Nephron (organoid): ENCODE data around the gene MBD3L3.
"Not testable (repeated sequence)": the region's sequence is repeated elsewhere in the genome, so short reads cannot be mapped to it uniquely, and the experiment has no call there.

ENCODE experiments used
- H3K27ac Mint-ChIP-seq, 3 experiments: 2 replicates each; pipeline ENCODE4 v1.8.0; 2020; ENCODE audit warnings: mixed read lengths in 3 of 3, mild to moderate bottlenecking in 2 of 3, moderate library complexity in 1 of 3
- H3K27me3 Mint-ChIP-seq: 2 replicates; pipeline ENCODE4 v1.8.0; 2021; ENCODE audit warnings: low read depth, mild to moderate bottlenecking, moderate library complexity, mixed read lengths
- H3K36me3 Mint-ChIP-seq: 2 replicates; pipeline ENCODE4 v1.8.0; 2020; ENCODE audit warnings: low read depth, mixed read lengths
- H3K4me1 Mint-ChIP-seq: 2 replicates; pipeline ENCODE4 v1.8.0; 2020; ENCODE audit warnings: mixed read lengths
- H3K4me3 Mint-ChIP-seq, 3 experiments: 2 replicates each; pipeline ENCODE4 v1.8.0; 2020; ENCODE audit warnings: mild to moderate bottlenecking in 3 of 3, mixed read lengths in 3 of 3, moderate library complexity in 2 of 3
- H3K9me3 Mint-ChIP-seq: 2 replicates; pipeline ENCODE4 v1.8.0; 2020; ENCODE audit warnings: mixed read lengths
- TF ChIP-seq, protein P1 (sequence below), 3 experiments: fragments of 200-600 bp; sonication (generic); IDR thresholded peaks; one replicate each; pipeline ENCODE4 v1.5.0; 2021; ENCODE audit warnings: antibody characterized with exemption in 3 of 3; ENCODE audit not compliant: unreplicated experiment in 3 of 3

The MBD3L3 gene

GRCh38 chr19:7058576-7058975, at the start of gene MBD3L3:
Gene MBD3L3 (minus strand): TSS chr19:7058676. CDS start chr19:7058605, 71 bp downstream.
- H3K4me1 Mint-ChIP-seq, H3K9me3 Mint-ChIP-seq, H3K27ac Mint-ChIP-seq, H3K27me3 Mint-ChIP-seq, H3K36me3 Mint-ChIP-seq, H3K4me3 Mint-ChIP-seq: not testable (repeated sequence)

DNA sequence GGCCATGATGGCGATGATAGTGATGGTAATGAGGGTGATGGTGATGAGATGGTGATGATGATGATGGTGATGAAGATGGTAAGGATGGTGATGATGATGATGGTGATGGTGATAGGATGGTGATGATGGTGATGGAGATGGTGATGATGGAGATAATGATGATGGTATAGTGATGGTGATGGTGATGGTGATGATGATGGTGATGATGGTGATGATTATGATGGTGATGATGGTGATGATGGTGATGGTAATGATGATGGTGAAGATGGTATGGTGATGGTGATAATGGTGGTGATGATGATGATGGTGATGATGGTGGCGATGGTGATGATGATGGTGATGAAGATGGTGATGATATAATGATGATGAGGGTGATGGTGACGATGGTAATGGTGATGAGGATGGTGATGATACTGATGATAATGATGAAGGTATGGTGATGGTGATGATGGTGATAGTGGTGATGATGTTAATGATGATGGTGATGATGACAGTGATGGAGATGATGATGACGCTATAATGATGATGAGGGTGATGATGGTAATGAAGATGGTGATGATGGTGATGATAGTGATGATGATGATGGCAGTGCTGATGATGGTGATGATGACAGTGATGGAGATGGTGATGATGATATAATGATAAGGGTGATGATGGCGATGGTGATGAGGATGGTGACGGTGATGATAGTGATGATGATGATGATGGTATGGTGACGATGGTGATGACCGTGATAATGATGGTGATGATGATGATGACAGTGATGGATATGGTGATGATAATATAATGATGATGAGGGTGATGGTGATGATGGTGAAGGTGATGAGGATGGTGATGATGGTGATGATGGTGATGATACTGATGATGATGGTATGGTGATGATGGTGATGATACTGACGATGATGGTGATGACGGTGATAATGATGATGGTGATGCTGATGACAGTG, 48.5 kb upstream of the MBD3L3 start:
- Mint-ChIP-seq H3K9me3 (peaks cover 3% of the 10 kb centered on the region), H3K4me1 (peaks cover 4% of the 10 kb centered on the region), H3K36me3 (no peaks in the 10 kb centered on the region), H3K4me3 (no peak overlapping the region), H3K27me3 (no peaks in the 10 kb centered on the region), H3K27ac (no peak overlapping the region)
- TF ChIP-seq, protein P1, sequence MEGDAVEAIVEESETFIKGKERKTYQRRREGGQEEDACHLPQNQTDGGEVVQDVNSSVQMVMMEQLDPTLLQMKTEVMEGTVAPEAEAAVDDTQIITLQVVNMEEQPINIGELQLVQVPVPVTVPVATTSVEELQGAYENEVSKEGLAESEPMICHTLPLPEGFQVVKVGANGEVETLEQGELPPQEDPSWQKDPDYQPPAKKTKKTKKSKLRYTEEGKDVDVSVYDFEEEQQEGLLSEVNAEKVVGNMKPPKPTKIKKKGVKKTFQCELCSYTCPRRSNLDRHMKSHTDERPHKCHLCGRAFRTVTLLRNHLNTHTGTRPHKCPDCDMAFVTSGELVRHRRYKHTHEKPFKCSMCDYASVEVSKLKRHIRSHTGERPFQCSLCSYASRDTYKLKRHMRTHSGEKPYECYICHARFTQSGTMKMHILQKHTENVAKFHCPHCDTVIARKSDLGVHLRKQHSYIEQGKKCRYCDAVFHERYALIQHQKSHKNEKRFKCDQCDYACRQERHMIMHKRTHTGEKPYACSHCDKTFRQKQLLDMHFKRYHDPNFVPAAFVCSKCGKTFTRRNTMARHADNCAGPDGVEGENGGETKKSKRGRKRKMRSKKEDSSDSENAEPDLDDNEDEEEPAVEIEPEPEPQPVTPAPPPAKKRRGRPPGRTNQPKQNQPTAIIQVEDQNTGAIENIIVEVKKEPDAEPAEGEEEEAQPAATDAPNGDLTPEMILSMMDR (IDR thresholded peaks at IDR 0.05; ENCODE audit: unreplicated experiment in 3 of 3): no peak

- no peaks in the 10 kb centered on the region for H3K36me3 Mint-ChIP-seq
- H3K27ac Mint-ChIP-seq: no peak overlapping the region
- TF ChIP-seq, protein P1 (IDR thresholded peaks at IDR 0.05; ENCODE audit: unreplicated experiment in 3 of 3): no peak
- H3K9me3 Mint-ChIP-seq: peaks cover 3% of the 10 kb centered on the region
- H3K4me1 Mint-ChIP-seq: peaks cover 4% of the 10 kb centered on the region
- H3K4me3 Mint-ChIP-seq: no peak overlapping the region
- no peaks in the 10 kb centered on the region for H3K27me3 Mint-ChIP-seq
Observed at GRCh38 chr19:7104747-7105447, 46.4 kb upstream of the MBD3L3 start.

DNA sequence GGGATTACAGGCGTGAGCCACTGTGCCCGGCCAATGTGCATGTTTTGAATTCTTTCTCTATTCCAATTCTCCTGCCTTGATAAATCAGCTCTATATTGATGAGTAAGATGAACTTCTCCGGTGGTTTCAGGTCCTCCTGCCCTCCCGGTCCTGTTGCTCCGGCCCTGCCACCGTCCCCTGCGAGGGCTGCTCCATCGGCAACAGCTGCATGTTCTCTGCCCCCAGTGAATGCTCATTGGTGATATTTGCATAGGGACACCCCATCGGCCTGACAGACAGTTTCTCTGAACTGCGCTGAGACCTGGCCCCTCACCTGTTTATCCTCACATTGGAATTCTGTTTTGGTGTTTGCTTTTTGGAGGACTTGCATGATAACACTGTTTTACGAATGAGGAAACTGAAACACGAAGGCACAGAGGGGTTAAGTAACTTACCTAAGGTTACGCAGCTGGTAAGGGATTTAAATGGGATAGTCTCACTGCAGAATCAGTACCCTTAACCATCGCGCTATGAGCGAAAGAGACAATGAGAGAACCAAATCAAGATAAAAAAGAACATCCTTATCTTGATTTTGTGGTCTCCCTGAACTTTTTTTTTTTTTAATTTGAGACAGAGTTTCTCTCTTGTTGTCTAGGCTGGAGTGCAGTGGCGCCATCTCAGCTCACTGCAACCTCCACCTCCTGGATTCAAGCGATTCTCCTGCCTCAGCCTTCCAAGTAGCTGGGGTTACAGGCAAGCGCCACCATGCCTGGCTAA, 43.2 kb upstream of the MBD3L3 start:
- H3K9me3 Mint-ChIP-seq: peaks cover 12% of the 10 kb centered on the region
- TF ChIP-seq, protein P1 (IDR thresholded peaks at IDR 0.05; ENCODE audit: unreplicated experiment in 3 of 3): no peak
- H3K36me3 Mint-ChIP-seq: peaks cover 10% of the 10 kb centered on the region
- peak overlapping the region; percentile 59 to 73 (median 72) for H3K4me3 Mint-ChIP-seq
- H3K27ac Mint-ChIP-seq: peak overlapping the region in 2 of 3 experiments; percentile 47 to 66
- H3K27me3 Mint-ChIP-seq: no peaks in the 10 kb centered on the region
- peaks cover 4% of the 10 kb centered on the region for H3K4me1 Mint-ChIP-seq

- H3K27ac Mint-ChIP-seq: peak overlapping the region; percentile 95 to 99 (median 95)
- H3K4me3 Mint-ChIP-seq: peak overlapping the region; percentile 85 to 92 (median 91)
Observed at GRCh38 chr19:7099597-7099921, 41.1 kb upstream of the MBD3L3 start.

More at GRCh38 chr19:7099597-7099921, 41.1 kb upstream of the MBD3L3 start:
- TF ChIP-seq, protein P1 (IDR thresholded peaks at IDR 0.05; ENCODE audit: unreplicated experiment in 3 of 3): no peak
- H3K4me1 Mint-ChIP-seq: peaks cover 4% of the 10 kb centered on the region
- no peaks in the 10 kb centered on the region for H3K27me3 Mint-ChIP-seq
- H3K9me3 Mint-ChIP-seq: peaks cover 30% of the 10 kb centered on the region
- peaks cover 30% of the 10 kb centered on the region for H3K36me3 Mint-ChIP-seq
